Measurements from ENCODE around the gene TMEM156.
A peak's percentile ranks its signal among the peaks of the same experiment; 100 is the strongest.

TMEM156 gene

GRCh38 chr4:39050590-39050989 is 18.4 kb upstream of the TMEM156 start:
- in situ Hi-C loops (cut with MboI; ENCODE audit: low sequenced_read_pairs) = no loop called here
- Histone ChIP-seq H3K4me1 (peaks cover 45% of the 10 kb centered on the region), H3K27me3 (ENCODE audit: low read depth) (no peaks in the 10 kb centered on the region), H3K4me3 (no peak overlapping the region), H3K9me3 (no peaks in the 10 kb centered on the region), H3K36me3 (replicated peaks) (no peaks in the 10 kb centered on the region; the same call in 1 of the 2 replicates)
- no peak for DNase-seq (ENCODE audit: low spot score in 2 of 2)

- no peak for DNase-seq (ENCODE audit: low spot score in 2 of 2)
- Histone ChIP-seq H3K4me3 (no peak overlapping the region), H3K4me1 (peaks cover 36% of the 10 kb centered on the region), H3K27me3 (ENCODE audit: low read depth) (no peaks in the 10 kb centered on the region), H3K9me3 (no peaks in the 10 kb centered on the region), H3K36me3 (replicated peaks) (no peaks in the 10 kb centered on the region; the same call in 1 of the 2 replicates)
- in situ Hi-C loops (cut with MboI; ENCODE audit: low sequenced_read_pairs) = no loop called here
Measured at GRCh38 chr4:39048311-39048710, 16.1 kb upstream of the TMEM156 start.

GRCh38 chr4:39047681-39048080 is 15.5 kb upstream of the TMEM156 start:
- Histone ChIP-seq H3K36me3 (replicated peaks) (no peaks in the 10 kb centered on the region; the same call in 1 of the 2 replicates), H3K9me3 (no peaks in the 10 kb centered on the region), H3K27me3 (ENCODE audit: low read depth) (no peaks in the 10 kb centered on the region), H3K4me3 (no peak overlapping the region), H3K4me1 (peaks cover 38% of the 10 kb centered on the region)
- in situ Hi-C loops (cut with MboI; ENCODE audit: low sequenced_read_pairs) = no loop called here
- no peak for DNase-seq (ENCODE audit: low spot score in 2 of 2)

- no peaks in the 10 kb centered on the region for H3K9me3 ChIP-seq
- H3K4me1 ChIP-seq = peaks cover 48% of the 10 kb centered on the region
- no peaks in the 10 kb centered on the region; the same call in 1 of the 2 replicates for H3K36me3 ChIP-seq (replicated peaks)
- no peaks in the 10 kb centered on the region for H3K27me3 ChIP-seq (ENCODE audit: low read depth)
- in situ Hi-C loops (cut with MboI; ENCODE audit: low sequenced_read_pairs) = no loop called here
- H3K4me3 ChIP-seq = peak overlapping the region; percentile 47
- DNase-seq (ENCODE audit: low spot score in 2 of 2) = no peak
Measured at GRCh38 chr4:39046249-39046648, 14.0 kb upstream of the TMEM156 start.

GRCh38 chr4:39045827-39046221 is 13.6 kb upstream of the TMEM156 start:
- Histone ChIP-seq H3K36me3 (replicated peaks) (no peaks in the 10 kb centered on the region; the same call in 1 of the 2 replicates), H3K27me3 (ENCODE audit: low read depth) (no peaks in the 10 kb centered on the region), H3K4me1 (peaks cover 49% of the 10 kb centered on the region), H3K9me3 (no peaks in the 10 kb centered on the region), H3K4me3 (peak overlapping the region; percentile 47)
- peak in 1 of 2 experiments; percentile 28 for DNase-seq (ENCODE audit: low spot score in 2 of 2)
- in situ Hi-C loops (cut with MboI; ENCODE audit: low sequenced_read_pairs) = no loop called here

GRCh38 chr4:39044956-39045826 is 13.0 kb upstream of the TMEM156 start:
- no peaks in the 10 kb centered on the region; the same call in 1 of the 2 replicates for H3K36me3 ChIP-seq (replicated peaks)
- in situ Hi-C loops (cut with MboI; ENCODE audit: low sequenced_read_pairs) = no loop called here
- DNase-seq (ENCODE audit: low spot score in 2 of 2) = peak in 1 of 2 experiments; percentile 57
- peak overlapping the region; percentile 47 for H3K4me3 ChIP-seq
- H3K4me1 ChIP-seq = peaks cover 46% of the 10 kb centered on the region
- no peaks in the 10 kb centered on the region for H3K9me3 ChIP-seq
- H3K27me3 ChIP-seq (ENCODE audit: low read depth) = no peaks in the 10 kb centered on the region

GRCh38 chr4:39044364-39044955 is 12.3 kb upstream of the TMEM156 start:
- H3K27me3 ChIP-seq (ENCODE audit: low read depth) = no peaks in the 10 kb centered on the region
- H3K9me3 ChIP-seq = no peaks in the 10 kb centered on the region
- DNase-seq (ENCODE audit: low spot score in 2 of 2) = peak; percentile 92 to 98
- no peaks in the 10 kb centered on the region; the same call in 1 of the 2 replicates for H3K36me3 ChIP-seq (replicated peaks)
- in situ Hi-C loops (cut with MboI; ENCODE audit: low sequenced_read_pairs) = no loop called here
- peaks cover 46% of the 10 kb centered on the region for H3K4me1 ChIP-seq
- H3K4me3 ChIP-seq = peak overlapping the region; percentile 47

GRCh38 chr4:39043861-39044363 is 11.7 kb upstream of the TMEM156 start:
- Histone ChIP-seq H3K9me3 (no peaks in the 10 kb centered on the region), H3K27me3 (ENCODE audit: low read depth) (no peaks in the 10 kb centered on the region), H3K4me3 (peak overlapping the region; percentile 47), H3K4me1 (peaks cover 42% of the 10 kb centered on the region), H3K36me3 (replicated peaks) (no peaks in the 10 kb centered on the region; the same call in 1 of the 2 replicates)
- peak; percentile 32 to 33 for DNase-seq (ENCODE audit: low spot score in 2 of 2)
- in situ Hi-C loops (cut with MboI; ENCODE audit: low sequenced_read_pairs) = no loop called here

- Histone ChIP-seq H3K36me3 (replicated peaks) (no peaks in the 10 kb centered on the region), H3K9me3 (no peaks in the 10 kb centered on the region), H3K4me1 (peaks cover 39% of the 10 kb centered on the region), H3K27me3 (ENCODE audit: low read depth) (no peaks in the 10 kb centered on the region), H3K4me3 (peak overlapping the region; percentile 47)
- DNase-seq (ENCODE audit: low spot score in 2 of 2) = peak; percentile 61 to 74
- in situ Hi-C loops (cut with MboI; ENCODE audit: low sequenced_read_pairs) = no loop called here
Measured at GRCh38 chr4:39043058-39043860, 11.1 kb upstream of the TMEM156 start.

GRCh38 chr4:39042366-39042765 is 10.2 kb upstream of the TMEM156 start:
- no peak overlapping the region for H3K4me3 ChIP-seq
- DNase-seq (ENCODE audit: low spot score in 2 of 2) = no peak
- H3K4me1 ChIP-seq = peaks cover 42% of the 10 kb centered on the region
- H3K9me3 ChIP-seq = no peaks in the 10 kb centered on the region
- H3K27me3 ChIP-seq (ENCODE audit: low read depth) = no peaks in the 10 kb centered on the region
- in situ Hi-C loops (cut with MboI; ENCODE audit: low sequenced_read_pairs) = no loop called here
- no peaks in the 10 kb centered on the region for H3K36me3 ChIP-seq (replicated peaks)

GRCh38 chr4:39039108-39039507 is 6.9 kb upstream of the TMEM156 start:
- in situ Hi-C loops (cut with MboI; ENCODE audit: low sequenced_read_pairs) = no loop called here
- H3K36me3 ChIP-seq (replicated peaks) = no peaks in the 10 kb centered on the region
- no peak overlapping the region for H3K4me3 ChIP-seq
- H3K9me3 ChIP-seq = no peaks in the 10 kb centered on the region
- H3K4me1 ChIP-seq = peaks cover 38% of the 10 kb centered on the region
- no peaks in the 10 kb centered on the region for H3K27me3 ChIP-seq (ENCODE audit: low read depth)
- no peak for DNase-seq (ENCODE audit: low spot score in 2 of 2)

GRCh38 chr4:39037941-39038340 is 5.7 kb upstream of the TMEM156 start:
- Histone ChIP-seq H3K27me3 (ENCODE audit: low read depth) (no peaks in the 10 kb centered on the region), H3K4me3 (no peak overlapping the region), H3K9me3 (no peaks in the 10 kb centered on the region), H3K36me3 (replicated peaks) (no peaks in the 10 kb centered on the region), H3K4me1 (peaks cover 30% of the 10 kb centered on the region)
- no peak for DNase-seq (ENCODE audit: low spot score in 2 of 2)
- in situ Hi-C loops (cut with MboI; ENCODE audit: low sequenced_read_pairs) = no loop called here

- in situ Hi-C loops (cut with MboI; ENCODE audit: low sequenced_read_pairs) = no loop called here
- peaks cover 25% of the 10 kb centered on the region for H3K4me1 ChIP-seq
- H3K9me3 ChIP-seq = no peaks in the 10 kb centered on the region
- no peaks in the 10 kb centered on the region for H3K36me3 ChIP-seq (replicated peaks)
- DNase-seq (ENCODE audit: low spot score in 2 of 2) = no peak
- H3K27me3 ChIP-seq (ENCODE audit: low read depth) = no peaks in the 10 kb centered on the region
- no peak overlapping the region for H3K4me3 ChIP-seq
Measured at GRCh38 chr4:39037491-39037825, 5.2 kb upstream of the TMEM156 start.

Data from HAP-1 (cell line).